ENCODE results near the gene FAM181B.

FAM181B gene

GRCh38 chr11:82753921-82754320 lies 20.3 kb upstream of the FAM181B start:
- no peak for TF ChIP-seq CTCF (IDR thresholded peaks at IDR 0.05)

GRCh38 chr11:82752801-82753200 lies 19.1 kb upstream of the FAM181B start:
- TF ChIP-seq CTCF (IDR thresholded peaks at IDR 0.05) = no peak

GRCh38 chr11:82750643-82751139 lies 17.0 kb upstream of the FAM181B start:
- no peak for TF ChIP-seq CTCF (IDR thresholded peaks at IDR 0.05)

GRCh38 chr11:82747471-82747870 lies 13.8 kb upstream of the FAM181B start:
- no peak for TF ChIP-seq CTCF (IDR thresholded peaks at IDR 0.05)

- no peak for TF ChIP-seq CTCF (IDR thresholded peaks at IDR 0.05)
Measured at GRCh38 chr11:82738091-82738490, 4.4 kb upstream of the FAM181B start.

- TF ChIP-seq CTCF (IDR thresholded peaks at IDR 0.05) = no peak
Measured at GRCh38 chr11:82734120-82734479, 436 bp upstream of the FAM181B start.

- TF ChIP-seq CTCF (IDR thresholded peaks at IDR 0.05) = no peak
Measured at GRCh38 chr11:82732734-82733443, 775 bp downstream of the FAM181B start.

- TF ChIP-seq CTCF (IDR thresholded peaks at IDR 0.05) = no peak
Measured at GRCh38 chr11:82732348-82732733, 1.3 kb downstream of the FAM181B start.
